ENCODE measurements around the gene ZNF786. TPM values are rescaled to one million over a fixed set of nuclear protein-coding genes. Genes with fewer than 3 reads are reported as not detected.
A peak's percentile ranks its signal among the peaks of the same experiment; 100 is the strongest.

The ZNF786 gene
- total RNA-seq, 4 donors from 2014 or later: 1.9 to 6.1 (median 2.7) TPM

DNA sequence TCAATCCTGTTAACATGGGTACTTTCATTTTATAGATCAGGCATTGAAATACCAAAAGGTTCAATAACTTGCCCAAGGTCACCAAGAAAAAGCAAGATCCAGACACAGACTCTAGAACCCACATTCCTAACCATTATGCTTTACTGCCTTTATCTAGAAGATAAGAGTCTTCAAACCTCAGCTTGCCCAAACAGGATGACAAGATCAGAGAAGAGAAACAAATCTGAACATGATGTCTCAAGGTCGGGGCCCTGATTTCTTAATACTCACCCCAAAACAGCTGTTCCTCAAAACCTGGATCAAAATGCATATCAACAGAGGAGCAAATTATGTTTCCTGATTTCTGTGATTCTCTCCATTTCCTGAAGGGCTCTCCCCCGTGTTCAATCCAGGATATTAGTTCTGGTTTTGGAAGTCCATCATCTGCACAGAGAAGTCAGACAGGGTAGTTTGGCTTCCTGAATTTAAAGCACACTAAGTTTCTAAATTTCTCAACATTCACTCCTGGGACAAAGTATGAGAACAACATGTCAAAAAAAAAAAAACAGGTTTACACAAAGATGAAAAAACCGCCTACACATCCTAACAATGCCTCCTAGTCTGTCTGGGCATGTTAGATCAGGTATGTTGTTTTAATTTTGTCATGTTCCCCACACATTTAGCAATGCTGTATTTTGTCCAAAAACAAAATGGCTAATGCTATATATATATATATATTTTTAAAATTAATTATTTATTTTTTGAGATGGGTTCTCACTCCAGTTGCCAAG is 16.2 kb downstream of the ZNF786 start:
- peaks cover 0 to 31% of the 10 kb centered on the region in 2 donors for H3K36me3 ChIP-seq
- ATAC-seq (no peak), DNase-seq (no peak)
- H3K27ac ChIP-seq: no peak overlapping the region
- intact Hi-C loops (cut with DNase I; ENCODE audit: low total_unique reads) (no loop called here), in situ Hi-C loops (cut with MboI; ENCODE audit: low sequenced_read_pairs in 4 of 4) (no loop called here)
- no peaks in the 10 kb centered on the region for H3K4me1 ChIP-seq
- no peaks in the 10 kb centered on the region for H3K9me3 ChIP-seq
- H3K4me3 ChIP-seq: no peak overlapping the region
- TF ChIP-seq, protein P1, sequence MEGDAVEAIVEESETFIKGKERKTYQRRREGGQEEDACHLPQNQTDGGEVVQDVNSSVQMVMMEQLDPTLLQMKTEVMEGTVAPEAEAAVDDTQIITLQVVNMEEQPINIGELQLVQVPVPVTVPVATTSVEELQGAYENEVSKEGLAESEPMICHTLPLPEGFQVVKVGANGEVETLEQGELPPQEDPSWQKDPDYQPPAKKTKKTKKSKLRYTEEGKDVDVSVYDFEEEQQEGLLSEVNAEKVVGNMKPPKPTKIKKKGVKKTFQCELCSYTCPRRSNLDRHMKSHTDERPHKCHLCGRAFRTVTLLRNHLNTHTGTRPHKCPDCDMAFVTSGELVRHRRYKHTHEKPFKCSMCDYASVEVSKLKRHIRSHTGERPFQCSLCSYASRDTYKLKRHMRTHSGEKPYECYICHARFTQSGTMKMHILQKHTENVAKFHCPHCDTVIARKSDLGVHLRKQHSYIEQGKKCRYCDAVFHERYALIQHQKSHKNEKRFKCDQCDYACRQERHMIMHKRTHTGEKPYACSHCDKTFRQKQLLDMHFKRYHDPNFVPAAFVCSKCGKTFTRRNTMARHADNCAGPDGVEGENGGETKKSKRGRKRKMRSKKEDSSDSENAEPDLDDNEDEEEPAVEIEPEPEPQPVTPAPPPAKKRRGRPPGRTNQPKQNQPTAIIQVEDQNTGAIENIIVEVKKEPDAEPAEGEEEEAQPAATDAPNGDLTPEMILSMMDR (IDR thresholded peaks at IDR 0.05 in 4 of 5, conservative IDR thresholded peaks at IDR 0.05 in 1 of 5): no peak
- no peak for TF ChIP-seq POLR2A (IDR thresholded peaks at IDR 0.05)
- H3K27me3 ChIP-seq: no peaks in the 10 kb centered on the region

- Histone ChIP-seq H3K27ac (peak overlapping the region; percentile 20 to 71 (median 40)), H3K9me3 (no peaks in the 10 kb centered on the region), H3K4me3 (no peak overlapping the region), H3K36me3 (peaks cover 0 to 31% of the 10 kb centered on the region in 2 donors), H3K27me3 (no peaks in the 10 kb centered on the region), H3K4me1 (no peaks in the 10 kb centered on the region)
- intact Hi-C loops (cut with DNase I; ENCODE audit: low total_unique reads): no loop called here
- ATAC-seq (no peak), DNase-seq (no peak)
- in situ Hi-C loops (cut with MboI; ENCODE audit: low sequenced_read_pairs in 4 of 4): no loop called here
- no peak for TF ChIP-seq POLR2A (IDR thresholded peaks at IDR 0.05)
These were observed 18.1 kb downstream of the ZNF786 start for GRCh38 chr7:149072438-149072775.

DNA sequence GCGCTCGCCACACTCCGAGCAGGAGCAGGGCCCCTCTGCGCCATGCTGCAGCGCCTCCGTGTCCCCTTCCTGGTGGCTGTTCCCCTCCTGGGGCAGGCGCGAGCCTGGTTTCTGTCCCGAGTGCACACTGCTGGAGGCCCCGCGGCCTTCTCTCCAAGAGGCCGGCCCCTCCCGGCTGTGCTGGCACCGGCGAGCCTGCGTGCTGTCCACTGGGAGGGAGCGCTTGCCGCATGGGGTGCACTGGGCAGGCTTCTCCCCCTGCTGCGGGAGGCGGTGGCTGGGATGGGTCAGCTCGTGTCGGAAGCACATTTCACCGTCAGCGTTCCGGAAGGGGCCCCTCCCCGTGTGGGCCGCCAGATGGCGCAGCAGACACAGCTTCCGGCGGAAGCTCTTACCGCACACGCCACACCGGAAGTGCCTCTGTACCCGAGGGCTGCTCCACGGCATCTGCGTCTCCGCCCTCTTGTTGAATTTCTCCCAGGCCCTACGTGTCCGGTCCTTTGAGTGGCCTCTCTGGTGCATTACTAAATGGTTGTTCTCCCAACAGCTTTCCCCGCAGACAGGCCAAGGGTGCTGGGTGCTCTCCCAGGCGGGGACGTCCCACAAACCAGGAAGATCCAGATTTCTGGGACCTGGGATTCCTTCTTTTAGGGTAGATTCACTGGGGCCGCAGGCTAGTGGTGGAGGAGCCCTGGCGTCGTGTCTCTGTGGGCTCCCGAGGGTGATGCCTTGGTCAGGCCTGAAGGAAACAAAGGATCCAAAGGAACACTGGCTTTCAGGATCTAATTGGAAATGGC is 18.7 kb downstream of the ZNF786 start:
- peak overlapping the region in 1 of 4 donors; percentile 26 for H3K4me3 ChIP-seq
- H3K36me3 ChIP-seq: peaks cover 0 to 31% of the 10 kb centered on the region in 2 donors

DNA sequence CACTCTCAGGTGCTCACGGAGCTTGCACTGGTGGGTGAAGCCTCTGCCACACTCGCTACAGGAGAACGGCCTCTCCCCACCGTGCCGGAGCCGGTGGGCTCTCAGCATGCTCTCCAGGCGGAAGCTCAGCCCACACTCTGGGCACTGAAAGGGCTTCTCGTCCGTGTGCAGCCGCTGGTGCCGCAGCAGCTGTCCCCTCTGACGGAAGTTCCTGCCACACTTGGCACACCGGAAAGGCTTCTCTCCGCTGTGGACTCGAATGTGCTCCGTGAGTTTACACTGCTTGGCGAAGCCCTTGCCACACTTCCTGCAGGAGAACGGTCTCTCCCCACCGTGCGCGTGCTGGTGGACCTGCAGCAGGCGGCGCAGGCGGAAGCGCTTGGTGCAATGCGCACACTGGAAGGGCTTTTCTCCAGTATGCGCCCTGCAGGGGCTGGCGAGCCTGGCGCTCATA is 19.3 kb downstream of the ZNF786 start:
- H3K4me3 ChIP-seq: peak overlapping the region in 1 of 4 donors; percentile 26
- H3K9me3 ChIP-seq: no peaks in the 10 kb centered on the region
- no peak for TF ChIP-seq POLR2A (IDR thresholded peaks at IDR 0.05)
- TF ChIP-seq, protein P1 (IDR thresholded peaks at IDR 0.05 in 4 of 5, conservative IDR thresholded peaks at IDR 0.05 in 1 of 5): no peak
- H3K27me3 ChIP-seq: no peaks in the 10 kb centered on the region
- no peak for DNase-seq
- H3K36me3 ChIP-seq: peaks cover 0 to 31% of the 10 kb centered on the region in 2 donors
- no peaks in the 10 kb centered on the region for H3K4me1 ChIP-seq
- H3K27ac ChIP-seq: peak overlapping the region in 1 of 4 donors; percentile 20
- no peak for ATAC-seq
- in situ Hi-C loops (cut with MboI; ENCODE audit: low sequenced_read_pairs in 4 of 4): no loop called here
- intact Hi-C loops (cut with DNase I; ENCODE audit: low total_unique reads): no loop called here

More for the DNA sequence above, 18.7 kb downstream of the ZNF786 start:
- no peak for DNase-seq
- Histone ChIP-seq H3K27me3 (no peaks in the 10 kb centered on the region), H3K4me1 (no peaks in the 10 kb centered on the region), H3K27ac (peak overlapping the region; percentile 20 to 71 (median 40)), H3K9me3 (no peaks in the 10 kb centered on the region)
- TF ChIP-seq, protein P1 (IDR thresholded peaks at IDR 0.05 in 4 of 5, conservative IDR thresholded peaks at IDR 0.05 in 1 of 5): peak in 1 of 5 experiments; percentile 30
- no peak for TF ChIP-seq POLR2A (IDR thresholded peaks at IDR 0.05)
- intact Hi-C loops (cut with DNase I; ENCODE audit: low total_unique reads): no loop called here
- ATAC-seq: peak in 1 of 2 donors; percentile 27
- in situ Hi-C loops (cut with MboI; ENCODE audit: low sequenced_read_pairs in 4 of 4): no loop called here
